HCT116 (cell line): ENCODE results near the gene CRB1. TPM values are rescaled to one million over a fixed set of nuclear protein-coding genes. Genes with fewer than 3 reads are reported as not detected.

Experiments
- ATAC-seq: fragments of 200-7000 bp; cut with Tn5 transposase; 2 replicates; pipeline ENCODE4 v1.9.1; 2020; ENCODE audit warnings: mild to moderate bottlenecking, moderate library complexity
- BruUV-seq: library from RNA; stranded (reverse); fragments of 400-500 nt; replicated peaks from 2 replicates; lab custom pipeline; 2021; lab: Mats Ljungman, UMichigan
- CTCF ChIA-PET: fragments of 300-600 bp; sonication (Branson Sonifier 250); formaldehyde crosslinking; loops from one replicate; lab custom pipeline; 2021; ENCODE audit warnings: antibody characterized with exemption; lab: Charles Lee
- POLR2A ChIA-PET: fragments of 300-600, 350-600 bp; sonication (Branson Sonifier 250); formaldehyde crosslinking; loops from one replicate; lab custom pipeline; 2021; ENCODE audit warnings: antibody characterized with exemption; lab: Charles Lee
- RAD21 ChIA-PET, 2 experiments: fragments of 300-600 bp; sonication (Branson Sonifier 250); formaldehyde crosslinking; loops; one replicate each; lab custom pipeline; 2023; ENCODE audit warnings: low total read pairs in 2 of 2; ENCODE audit not compliant: uncharacterized antibody in 2 of 2, unreplicated experiment in 2 of 2, low non-redundant PET in 1 of 2; lab: Charles Lee
- DNase-seq: peaks from one replicate; pipeline ENCODE4 v3.0.0-alpha.2; 2010; ENCODE audit warnings: low read depth, low spot score
- H2AFZ ChIP-seq: fragments of 200-600 bp; shearing (Covaris generic), sonication (generic); 2 replicates; pipeline ENCODE4 v1.6.1; 2017; ENCODE audit warnings: low read depth, mixed run types, mixed read lengths, antibody characterized with exemption, low read length; ENCODE audit not compliant: poor library complexity, severe bottlenecking
- H3K27ac ChIP-seq: 2 replicates; pipeline ENCODE4 v1.5.1; 2012; ENCODE audit warnings: low read depth, low read length
- H3K27me3 ChIP-seq: fragments of 200-600 bp; sonication (generic); 2 replicates; pipeline ENCODE4 v1.6.1; 2016; ENCODE audit warnings: mixed run types, low read length, mixed read lengths; ENCODE audit not compliant: insufficient read depth
- H3K36me3 ChIP-seq, 2 experiments: fragments of 200-500 bp in 1 of 2; fragments of 200-600 bp in 1 of 2; sonication (Bioruptor generic) in 1 of 2; sonication (generic) in 1 of 2; 2 replicates each; pipeline versions ENCODE4 v1.5.1 to v1.6.1; 2014 to 2016; ENCODE audit warnings: low read length in 2 of 2, inconsistent platforms in 1 of 2, mixed read lengths in 1 of 2, mixed run types in 1 of 2; ENCODE audit not compliant: insufficient read depth in 2 of 2, control insufficient read depth in 1 of 2
- H3K4me1 ChIP-seq, 2 experiments: fragments of 200-600 bp in 1 of 2; sonication (generic) in 1 of 2; 2 replicates each; pipeline versions ENCODE4 v1.5.1 to v1.6.1; 2012 to 2017; ENCODE audit warnings: low read length in 2 of 2, inconsistent platforms in 1 of 2, mild to moderate bottlenecking in 1 of 2, mixed read lengths in 1 of 2, mixed run types in 1 of 2, moderate library complexity in 1 of 2; ENCODE audit not compliant: insufficient read depth in 2 of 2, control insufficient read depth in 1 of 2
- H3K4me2 ChIP-seq: fragments of 200-600 bp; sonication (generic); 2 replicates; pipeline ENCODE4 v1.6.1; 2017; ENCODE audit warnings: mixed run types, low read length, mixed read lengths
- H3K4me3 ChIP-seq, 2 experiments: fragments of 200-600 bp in 1 of 2; sonication (generic) in 1 of 2; replicated peaks in 1 of 2; 2 replicates each; pipeline ENCODE4 v1.5.1; 2011 to 2016; ENCODE audit warnings: low read length in 2 of 2, control low read depth in 1 of 2, low read depth in 1 of 2, mild to moderate bottlenecking in 1 of 2, mixed read lengths in 1 of 2, mixed run types in 1 of 2
- H3K79me2 ChIP-seq: fragments of 200-600 bp; sonication (generic); 2 replicates; pipeline ENCODE4 v1.6.1; 2017; ENCODE audit warnings: mild to moderate bottlenecking, mixed run types, low read length, moderate library complexity, mixed read lengths; ENCODE audit not compliant: insufficient read depth
- H3K9ac ChIP-seq: fragments of 200-600 bp; sonication (generic); 2 replicates; pipeline ENCODE4 v1.6.1; 2016; ENCODE audit warnings: low read length, mixed read lengths
- H3K9me2 ChIP-seq: fragments of 200-600 bp; sonication (generic), shearing (Covaris generic); 2 replicates; pipeline ENCODE4 v1.6.1; 2017; ENCODE audit warnings: mixed run types, mild to moderate bottlenecking, moderate library complexity; ENCODE audit not compliant: insufficient read depth
- H3K9me3 ChIP-seq, 2 experiments: fragments of 200-500 bp in 1 of 2; fragments of 200-600 bp in 1 of 2; sonication (Bioruptor generic) in 1 of 2; sonication (generic) in 1 of 2; 2 replicates each; pipeline ENCODE4 v1.6.1; 2014 to 2017; ENCODE audit warnings: low read length in 2 of 2, mixed read lengths in 2 of 2, inconsistent platforms in 1 of 2, low read depth in 1 of 2, mild to moderate bottlenecking in 1 of 2, mixed run types in 1 of 2, moderate library complexity in 1 of 2; ENCODE audit not compliant: control insufficient read depth in 1 of 2, insufficient read depth in 1 of 2
- H4K20me1 ChIP-seq: fragments of 200-600 bp; sonication (generic), shearing (Covaris generic); 2 replicates; pipeline ENCODE4 v1.6.1; 2017; ENCODE audit warnings: mixed run types, mild to moderate bottlenecking, moderate library complexity; ENCODE audit not compliant: insufficient read depth
- ATF3 ChIP-seq: IDR thresholded peaks from 2 replicates; pipeline ENCODE4 v1.6.1; 2012
- CEBPB ChIP-seq: IDR thresholded peaks from 2 replicates; pipeline ENCODE4 v1.6.1; 2012; ENCODE audit warnings: low read depth
- EGR1 ChIP-seq: IDR thresholded peaks from 2 replicates; pipeline ENCODE4 v1.6.1; 2012; ENCODE audit warnings: low read depth
- ELF1 ChIP-seq: IDR thresholded peaks from 2 replicates; pipeline ENCODE4 v1.6.1; 2012; ENCODE audit warnings: low read depth, borderline replicate concordance
- EZH2 ChIP-seq: fragments of 200-600 bp; sonication (generic); IDR thresholded peaks from 2 replicates; pipeline ENCODE4 v1.6.1; 2017; ENCODE audit warnings: antibody characterized with exemption, mixed run types
- EZH2phosphoT487 ChIP-seq: fragments of 200-600 bp; IDR thresholded peaks from 2 replicates; pipeline ENCODE4 v1.6.1; 2018; ENCODE audit warnings: antibody characterized with exemption, borderline replicate concordance
- FOSL1 ChIP-seq: IDR thresholded peaks from 2 replicates; pipeline ENCODE4 v1.6.1; 2012; ENCODE audit warnings: low read depth
- JUND ChIP-seq: IDR thresholded peaks from 2 replicates; pipeline ENCODE4 v1.6.1; 2012
- POLR2A ChIP-seq: IDR thresholded peaks from 2 replicates; pipeline ENCODE4 v1.7.0; 2011; ENCODE audit warnings: borderline replicate concordance; ENCODE audit not compliant: insufficient read depth, insufficient read length; ENCODE audit errors: extremely low read depth
- POLR2AphosphoS5 ChIP-seq: IDR thresholded peaks from 2 replicates; pipeline ENCODE4 v1.6.1; 2011; ENCODE audit warnings: mild to moderate bottlenecking, low read depth, low read length, moderate library complexity
- RAD21 ChIP-seq: IDR thresholded peaks from 2 replicates; pipeline ENCODE4 v1.6.1; 2012; ENCODE audit warnings: low read depth, mild to moderate bottlenecking
- REST ChIP-seq: IDR thresholded peaks from 2 replicates; pipeline ENCODE4 v1.6.1; 2012; ENCODE audit warnings: low read depth
- SIN3A ChIP-seq: IDR thresholded peaks from 2 replicates; pipeline ENCODE4 v1.6.1; 2012; ENCODE audit warnings: low read depth
- SRF ChIP-seq: IDR thresholded peaks from 2 replicates; pipeline ENCODE4 v1.6.1; 2012; ENCODE audit warnings: low read depth
- TCF7L2 ChIP-seq: IDR thresholded peaks from 2 replicates; pipeline ENCODE4 v1.7.0; 2011; ENCODE audit warnings: borderline replicate concordance, inconsistent platforms; ENCODE audit not compliant: insufficient read depth, insufficient read length; ENCODE audit errors: extremely low read depth
- YY1 ChIP-seq: IDR thresholded peaks from 2 replicates; pipeline ENCODE4 v1.6.1; 2011; ENCODE audit warnings: low read length, low read depth, moderate library complexity, mild to moderate bottlenecking; ENCODE audit not compliant: insufficient replicate concordance; ENCODE audit errors: extremely low read depth
- ZFX ChIP-seq: fragments of 450-650 bp; IDR thresholded peaks from 2 replicates; pipeline ENCODE4 v1.6.1; 2017
- ZNF274 ChIP-seq: fragments of 200-500 bp; sonication (Bioruptor generic); IDR thresholded peaks from 2 replicates; pipeline ENCODE4 v1.6.1; 2014; ENCODE audit warnings: mild to moderate bottlenecking, low read depth, low read length, inconsistent platforms
- intact Hi-C: fragments of 100-400 bp; cut with micrococcal nuclease; formaldehyde crosslinking; loops from 2 replicates; pipeline ENCODE4 v1.10.0; 2022
- total RNA-seq: library from RNA; stranded (reverse); gene quantifications from one replicate; pipeline ENCODE4 v1.2.1, GENCODE V29; 2021; ENCODE audit not compliant: unreplicated experiment
- TF ChIP-seq, protein P1 (sequence below): IDR thresholded peaks from 2 replicates; pipeline ENCODE4 v1.6.1; 2011; ENCODE audit warnings: mild to moderate bottlenecking, low read length, moderate library complexity; ENCODE audit not compliant: insufficient replicate concordance; ENCODE audit errors: extremely low read depth
- TF ChIP-seq, protein P2 (sequence below): IDR thresholded peaks from 2 replicates; pipeline ENCODE4 v1.6.1; 2012

Gene CRB1
- total RNA-seq, 1 experiment from 2014 or later: 0.07 TPM

DNA sequence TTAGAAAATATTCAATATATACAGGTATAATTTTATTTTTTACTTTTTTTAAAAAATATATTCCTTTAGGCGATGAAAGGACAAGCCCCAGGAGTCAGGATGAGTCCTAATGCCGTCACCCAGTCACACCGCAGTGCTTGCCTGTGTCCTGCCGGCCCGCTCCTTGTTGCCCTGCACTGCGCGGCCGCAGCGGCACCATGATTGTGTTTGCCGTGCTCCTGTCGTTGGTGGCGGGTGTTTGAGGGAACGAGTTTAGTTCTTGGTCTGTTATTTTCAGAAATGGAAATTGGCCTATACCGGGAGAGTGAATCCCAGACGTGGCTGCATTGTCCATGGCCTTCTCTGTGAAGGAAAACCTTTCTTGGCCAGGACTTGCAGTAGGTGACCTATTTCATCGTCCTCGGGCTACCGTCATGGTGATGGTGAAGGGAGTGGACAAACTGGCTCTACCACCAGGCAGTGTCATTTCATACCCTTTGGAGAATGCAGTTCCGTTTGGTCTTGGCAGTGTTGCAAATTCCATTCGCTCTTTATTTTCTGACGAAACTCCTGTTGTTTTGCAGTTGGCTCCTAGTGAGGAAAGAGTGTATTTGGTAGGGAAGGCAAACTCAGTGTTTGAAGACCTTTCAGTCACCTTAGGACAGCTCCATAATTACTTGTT is 45.9 kb upstream of the CRB1 start:
- DNase-seq: no peak
- no TSS peak for BruUV-seq
- TF ChIP-seq ZFX: no peak
- TF ChIP-seq ELF1: no peak
- no peak for TF ChIP-seq FOSL1
- TF ChIP-seq, protein P1, sequence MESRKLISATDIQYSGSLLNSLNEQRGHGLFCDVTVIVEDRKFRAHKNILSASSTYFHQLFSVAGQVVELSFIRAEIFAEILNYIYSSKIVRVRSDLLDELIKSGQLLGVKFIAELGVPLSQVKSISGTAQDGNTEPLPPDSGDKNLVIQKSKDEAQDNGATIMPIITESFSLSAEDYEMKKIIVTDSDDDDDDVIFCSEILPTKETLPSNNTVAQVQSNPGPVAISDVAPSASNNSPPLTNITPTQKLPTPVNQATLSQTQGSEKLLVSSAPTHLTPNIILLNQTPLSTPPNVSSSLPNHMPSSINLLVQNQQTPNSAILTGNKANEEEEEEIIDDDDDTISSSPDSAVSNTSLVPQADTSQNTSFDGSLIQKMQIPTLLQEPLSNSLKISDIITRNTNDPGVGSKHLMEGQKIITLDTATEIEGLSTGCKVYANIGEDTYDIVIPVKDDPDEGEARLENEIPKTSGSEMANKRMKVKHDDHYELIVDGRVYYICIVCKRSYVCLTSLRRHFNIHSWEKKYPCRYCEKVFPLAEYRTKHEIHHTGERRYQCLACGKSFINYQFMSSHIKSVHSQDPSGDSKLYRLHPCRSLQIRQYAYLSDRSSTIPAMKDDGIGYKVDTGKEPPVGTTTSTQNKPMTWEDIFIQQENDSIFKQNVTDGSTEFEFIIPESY: no peak
- no peak for TF ChIP-seq REST
- no peak for TF ChIP-seq CEBPB
- no peak for TF ChIP-seq SIN3A
- TF ChIP-seq TCF7L2: no peak
- no peak for TF ChIP-seq YY1
- no peak for TF ChIP-seq ZNF274
- TF ChIP-seq EZH2phosphoT487: no peak
- no peak for TF ChIP-seq POLR2AphosphoS5
- TF ChIP-seq EGR1: no peak
- no peak for TF ChIP-seq EZH2
- TF ChIP-seq RAD21: no peak
- no peak for TF ChIP-seq POLR2A
- TF ChIP-seq ATF3: no peak
- TF ChIP-seq SRF: no peak
- TF ChIP-seq JUND: no peak
- TF ChIP-seq, protein P2, sequence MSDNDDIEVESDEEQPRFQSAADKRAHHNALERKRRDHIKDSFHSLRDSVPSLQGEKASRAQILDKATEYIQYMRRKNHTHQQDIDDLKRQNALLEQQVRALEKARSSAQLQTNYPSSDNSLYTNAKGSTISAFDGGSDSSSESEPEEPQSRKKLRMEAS: no peak
- TF ChIP-seq, all 23 proteins: peak for 0
- ChIA-PET CTCF (no interaction called here), RAD21 (no interaction called here), POLR2A (no interaction called here)
- H3K9ac ChIP-seq: no peak overlapping the region
- no peaks in the 10 kb centered on the region for H3K9me2 ChIP-seq
- H3K79me2 ChIP-seq: no peaks in the 10 kb centered on the region
- no peak overlapping the region for H2AFZ ChIP-seq
- H3K9me3 ChIP-seq: no peaks in the 10 kb centered on the region
- no peak overlapping the region for H3K27ac ChIP-seq
- H3K4me2 ChIP-seq: no peak overlapping the region
- ATAC-seq: no peak
- H3K4me3 ChIP-seq: no peak overlapping the region
- no peaks in the 10 kb centered on the region for H3K4me1 ChIP-seq
- intact Hi-C loops: no loop called here
- no peaks in the 10 kb centered on the region for H3K27me3 ChIP-seq
- no peaks in the 10 kb centered on the region for H3K36me3 ChIP-seq
- no peaks in the 10 kb centered on the region for H4K20me1 ChIP-seq
